SK-N-SH (cell line): ENCODE measurements around the gene PEX1. TPM values are rescaled to one million over a fixed set of nuclear protein-coding genes. Genes with fewer than 3 reads are reported as not detected.

Source experiments
- CTCF ChIA-PET: fragments of 300-600, 350-600 bp; formaldehyde crosslinking; extraction: SDS; loops from one replicate; lab custom pipeline; 2021; lab: Yijun Ruan, JAX
- POLR2A ChIA-PET: fragments of 350-600 bp; sonication (Branson Sonifier 250); formaldehyde crosslinking; extraction: SDS; loops from one replicate; lab custom pipeline; 2020; ENCODE audit warnings: antibody characterized with exemption, inconsistent platforms; lab: Yijun Ruan, JAX
- DNase-seq: peaks from one replicate; pipeline ENCODE4 v3.0.0; 2012
- H2AFZ ChIP-seq: fragments of 200-600 bp; sonication (generic); 2 replicates; pipeline ENCODE4 v1.8.1; 2016; ENCODE audit warnings: antibody characterized with exemption, mild to moderate bottlenecking, low read depth
- H3F3A ChIP-seq: fragments of 200-600 bp; sonication (generic); replicated peaks from 2 replicates; pipeline ENCODE3; 2016; ENCODE audit warnings: antibody characterized with exemption, mild to moderate bottlenecking; ENCODE audit not compliant: insufficient read depth
- H3K27ac ChIP-seq, 2 experiments: fragments of 200-500 bp in 1 of 2; fragments of 200-600 bp in 1 of 2; sonication (Bioruptor generic) in 1 of 2; sonication (generic), shearing (Covaris generic) in 1 of 2; 2 replicates each; pipeline versions ENCODE4 v1.5.1 to v1.6.1; 2014 to 2016; ENCODE audit warnings: low read depth in 2 of 2, inconsistent platforms in 1 of 2, low read length in 1 of 2, mild to moderate bottlenecking in 1 of 2, mixed read lengths in 1 of 2
- H3K27me3 ChIP-seq: fragments of 200-600 bp; sonication (generic), shearing (Covaris generic); 2 replicates; pipeline ENCODE4 v1.6.1; 2016; ENCODE audit warnings: mixed run types; ENCODE audit not compliant: insufficient read depth
- H3K36me3 ChIP-seq, 2 experiments: fragments of 200-500 bp in 1 of 2; fragments of 200-600 bp in 1 of 2; sonication (Bioruptor generic) in 1 of 2; sonication (generic) in 1 of 2; replicated peaks in 1 of 2; 2 replicates each; pipeline versions ENCODE3 to v1.5.1; 2014 to 2016; ENCODE audit warnings: low read length in 1 of 2, mild to moderate bottlenecking in 1 of 2; ENCODE audit not compliant: insufficient read depth in 2 of 2, control insufficient read depth in 1 of 2
- H3K4me1 ChIP-seq, 2 experiments: fragments of 200-500 bp in 1 of 2; fragments of 200-600 bp in 1 of 2; sonication (Bioruptor generic) in 1 of 2; sonication (generic), shearing (Covaris generic) in 1 of 2; 2 replicates each; pipeline versions ENCODE4 v1.5.1 to v1.6.1; 2014 to 2016; ENCODE audit warnings: low read depth in 1 of 2, low read length in 1 of 2, mixed run types in 1 of 2; ENCODE audit not compliant: insufficient read depth in 2 of 2, control insufficient read depth in 1 of 2
- H3K4me2 ChIP-seq: fragments of 200-600 bp; sonication (generic), shearing (Covaris generic); 2 replicates; pipeline ENCODE4 v1.6.1; 2017; ENCODE audit warnings: mixed run types
- H3K4me3 ChIP-seq, 2 experiments: fragments of 200-500 bp in 1 of 2; fragments of 200-600 bp in 1 of 2; sonication (Bioruptor generic) in 1 of 2; sonication (generic), shearing (Covaris generic) in 1 of 2; 2 replicates each; pipeline versions ENCODE4 v1.5.1 to v1.8.1; 2014 to 2016; ENCODE audit warnings: low read depth in 2 of 2, inconsistent platforms in 1 of 2, low read length in 1 of 2, mild to moderate bottlenecking in 1 of 2, mixed read lengths in 1 of 2, moderate library complexity in 1 of 2
- H3K79me2 ChIP-seq: fragments of 200-600 bp; sonication (generic); 2 replicates; pipeline ENCODE4 v1.8.1; 2017; ENCODE audit warnings: mild to moderate bottlenecking; ENCODE audit not compliant: insufficient read depth
- H3K9ac ChIP-seq: fragments of 200-600 bp; sonication (generic); 2 replicates; pipeline ENCODE4 v1.6.1; 2017; ENCODE audit warnings: mixed run types
- H3K9me2 ChIP-seq: fragments of 200-600 bp; sonication (generic); 2 replicates; pipeline ENCODE4 v1.6.1; 2017; ENCODE audit warnings: mixed run types
- H3K9me3 ChIP-seq: fragments of 200-600 bp; sonication (generic); 2 replicates; pipeline ENCODE4 v1.6.1; 2017; ENCODE audit warnings: mixed run types, mild to moderate bottlenecking, moderate library complexity
- H4K20me1 ChIP-seq: fragments of 200-600 bp; sonication (generic); 2 replicates; pipeline ENCODE4 v1.6.1; 2017; ENCODE audit warnings: mild to moderate bottlenecking, mixed run types; ENCODE audit not compliant: insufficient read depth
- GABPA ChIP-seq: IDR thresholded peaks from 2 replicates; pipeline ENCODE4 v1.4.0; 2012; ENCODE audit warnings: low read depth, mild to moderate bottlenecking
- MEF2A ChIP-seq: IDR thresholded peaks from 2 replicates; pipeline ENCODE4 v1.4.0; 2012; ENCODE audit warnings: low read depth, borderline replicate concordance
- MXI1 ChIP-seq: IDR thresholded peaks from 2 replicates; pipeline ENCODE4 v1.6.1; 2012; ENCODE audit warnings: mild to moderate bottlenecking, low read depth, low read length, improper control_type of control experiment
- NRF1 ChIP-seq: IDR thresholded peaks from 2 replicates; pipeline ENCODE4 v1.6.1; 2012; ENCODE audit warnings: low read depth, mild to moderate bottlenecking, low read length
- POLR2AphosphoS5 ChIP-seq: IDR thresholded peaks from 2 replicates; pipeline ENCODE4 v1.6.1; 2012; ENCODE audit warnings: low read depth, low read length
- RAD21 ChIP-seq: IDR thresholded peaks from 2 replicates; pipeline ENCODE4 v1.6.1; 2012; ENCODE audit warnings: mild to moderate bottlenecking, low read length
- RFX5 ChIP-seq: IDR thresholded peaks from 2 replicates; pipeline ENCODE4 v1.6.1; 2012; ENCODE audit warnings: mild to moderate bottlenecking, improper control_type of control experiment, low read length
- SIN3A ChIP-seq: IDR thresholded peaks from 2 replicates; pipeline ENCODE4 v1.6.1; 2012; ENCODE audit warnings: low read depth, mild to moderate bottlenecking, low read length, moderate library complexity, borderline replicate concordance
- TAF1 ChIP-seq: IDR thresholded peaks from 2 replicates; pipeline ENCODE4 v1.6.1; 2012; ENCODE audit warnings: low read depth, mild to moderate bottlenecking, low read length, moderate library complexity, borderline replicate concordance
- TCF12 ChIP-seq: IDR thresholded peaks from 2 replicates; pipeline ENCODE4 v1.4.0; 2012
- WGBS: methylation state at CpG from one replicate; pipeline ENCODE4 v1.1.6; 2017; ENCODE audit warnings: low lambda C conversion rate; 5-methylcytosine and 5-hydroxymethylcytosine counted together
- polyA plus RNA-seq, 3 experiments: library from polyadenylated mRNA; depleted of rRNA; stranded (reverse); fragments of >200 nt; gene quantifications; 2 replicates each; pipeline ENCODE4 v1.2.3, GENCODE V29; 2012
- TF ChIP-seq, protein P1 (sequence below): IDR thresholded peaks from 2 replicates; pipeline ENCODE4; 2012
- TF ChIP-seq, protein P2 (sequence below): fragments of 200-600 bp; sonication (generic); IDR thresholded peaks from 2 replicates; pipeline ENCODE4 v1.6.1; 2017; ENCODE audit warnings: antibody characterized with exemption, mild to moderate bottlenecking, moderate library complexity
- TF ChIP-seq, protein P3 (sequence below): IDR thresholded peaks from 2 replicates; pipeline ENCODE4 v1.4.0; 2012; ENCODE audit warnings: low read depth, borderline replicate concordance
- TF ChIP-seq, protein P4 (sequence below): IDR thresholded peaks from 2 replicates; pipeline ENCODE4 v1.4.0; 2012; ENCODE audit warnings: low read depth, borderline replicate concordance
- TF ChIP-seq, protein P5 (sequence below): fragments of 150-350 bp; IDR thresholded peaks from 2 replicates; pipeline ENCODE4 v1.6.1; 2016; ENCODE audit warnings: mild to moderate bottlenecking, low read depth, low read length

Gene PEX1
- polyA plus RNA-seq, 1 of the 3 experiments (the other 2 are of a cell fraction) = 16.0 TPM

DNA sequence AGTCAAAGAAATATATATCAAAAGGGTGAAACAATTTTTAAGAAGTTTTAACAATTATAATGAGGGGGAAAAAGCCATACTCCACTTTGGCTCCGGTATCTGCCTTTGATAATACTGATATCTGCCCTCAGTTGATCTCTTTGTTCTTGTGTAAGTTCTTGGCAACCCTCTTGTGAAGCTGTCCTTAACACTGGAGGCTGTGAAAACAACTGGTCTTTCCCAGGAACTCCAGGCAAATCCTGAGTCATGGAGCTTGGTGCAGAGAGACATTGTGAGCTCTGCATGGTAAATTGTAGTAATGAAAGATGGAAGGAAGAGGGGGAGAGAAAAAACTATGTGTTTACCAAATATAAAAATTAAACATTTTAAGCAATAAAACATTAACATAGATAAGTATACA lies 38.7 kb downstream of the PEX1 start (continued):
- TF ChIP-seq, protein P1, sequence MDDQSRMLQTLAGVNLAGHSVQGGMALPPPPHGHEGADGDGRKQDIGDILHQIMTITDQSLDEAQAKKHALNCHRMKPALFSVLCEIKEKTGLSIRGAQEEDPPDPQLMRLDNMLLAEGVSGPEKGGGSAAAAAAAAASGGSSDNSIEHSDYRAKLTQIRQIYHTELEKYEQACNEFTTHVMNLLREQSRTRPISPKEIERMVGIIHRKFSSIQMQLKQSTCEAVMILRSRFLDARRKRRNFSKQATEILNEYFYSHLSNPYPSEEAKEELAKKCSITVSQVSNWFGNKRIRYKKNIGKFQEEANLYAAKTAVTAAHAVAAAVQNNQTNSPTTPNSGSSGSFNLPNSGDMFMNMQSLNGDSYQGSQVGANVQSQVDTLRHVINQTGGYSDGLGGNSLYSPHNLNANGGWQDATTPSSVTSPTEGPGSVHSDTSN = no peak
- TF ChIP-seq, all 33 proteins: peak for 0

DNA sequence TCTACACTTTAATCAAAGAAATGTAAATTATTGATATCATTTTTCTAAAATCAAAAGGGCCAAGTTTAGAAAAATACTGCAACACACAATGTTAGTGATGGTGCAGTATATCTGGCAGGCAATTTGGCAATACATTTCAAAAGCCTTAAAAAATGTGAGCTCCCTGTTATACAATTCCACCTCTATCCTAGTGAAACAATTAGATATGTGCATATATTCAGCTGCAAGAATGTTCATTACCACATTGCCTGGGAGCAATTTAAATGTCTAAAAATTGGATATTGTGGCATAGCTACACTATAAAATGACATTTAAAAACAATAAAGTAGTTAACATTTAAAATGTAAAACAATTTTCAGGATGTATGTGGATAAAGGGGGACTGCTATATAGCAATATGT lies 40.5 kb downstream of the PEX1 start:
- peaks cover 66 to 72% of the 10 kb centered on the region in 2 experiments for H3K36me3 ChIP-seq
- no peak overlapping the region for H3K4me3 ChIP-seq
- H3K9me3 ChIP-seq = no peaks in the 10 kb centered on the region
- no peaks in the 10 kb centered on the region; the same call in 1 of the 2 replicates for H3K9me2 ChIP-seq
- no peak for TF ChIP-seq POLR2AphosphoS5
- TF ChIP-seq, protein P2, sequence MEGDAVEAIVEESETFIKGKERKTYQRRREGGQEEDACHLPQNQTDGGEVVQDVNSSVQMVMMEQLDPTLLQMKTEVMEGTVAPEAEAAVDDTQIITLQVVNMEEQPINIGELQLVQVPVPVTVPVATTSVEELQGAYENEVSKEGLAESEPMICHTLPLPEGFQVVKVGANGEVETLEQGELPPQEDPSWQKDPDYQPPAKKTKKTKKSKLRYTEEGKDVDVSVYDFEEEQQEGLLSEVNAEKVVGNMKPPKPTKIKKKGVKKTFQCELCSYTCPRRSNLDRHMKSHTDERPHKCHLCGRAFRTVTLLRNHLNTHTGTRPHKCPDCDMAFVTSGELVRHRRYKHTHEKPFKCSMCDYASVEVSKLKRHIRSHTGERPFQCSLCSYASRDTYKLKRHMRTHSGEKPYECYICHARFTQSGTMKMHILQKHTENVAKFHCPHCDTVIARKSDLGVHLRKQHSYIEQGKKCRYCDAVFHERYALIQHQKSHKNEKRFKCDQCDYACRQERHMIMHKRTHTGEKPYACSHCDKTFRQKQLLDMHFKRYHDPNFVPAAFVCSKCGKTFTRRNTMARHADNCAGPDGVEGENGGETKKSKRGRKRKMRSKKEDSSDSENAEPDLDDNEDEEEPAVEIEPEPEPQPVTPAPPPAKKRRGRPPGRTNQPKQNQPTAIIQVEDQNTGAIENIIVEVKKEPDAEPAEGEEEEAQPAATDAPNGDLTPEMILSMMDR = no peak
- no peaks in the 10 kb centered on the region for H4K20me1 ChIP-seq
- DNase-seq = no peak
- H3K27me3 ChIP-seq = no peaks in the 10 kb centered on the region
- ChIA-PET CTCF (interaction anchor here (0.5 to 1.8 kb wide), 4 partner anchors 27 to 1947 kb away, joined by 3 to 6 read pairs (median 5); partner anchors contain the start of genes GATAD1, PEX1 and RBM48), POLR2A (no interaction called here)
- no peak overlapping the region for H3K9ac ChIP-seq
- no peaks in the 10 kb centered on the region for H3K79me2 ChIP-seq
- no peak overlapping the region for H2AFZ ChIP-seq
- H3K27ac ChIP-seq = no peak overlapping the region
- no peak overlapping the region for H3K4me2 ChIP-seq
- H3K4me1 ChIP-seq = no peaks in the 10 kb centered on the region
- peaks cover 10% of the 10 kb centered on the region for H3F3A ChIP-seq

DNA sequence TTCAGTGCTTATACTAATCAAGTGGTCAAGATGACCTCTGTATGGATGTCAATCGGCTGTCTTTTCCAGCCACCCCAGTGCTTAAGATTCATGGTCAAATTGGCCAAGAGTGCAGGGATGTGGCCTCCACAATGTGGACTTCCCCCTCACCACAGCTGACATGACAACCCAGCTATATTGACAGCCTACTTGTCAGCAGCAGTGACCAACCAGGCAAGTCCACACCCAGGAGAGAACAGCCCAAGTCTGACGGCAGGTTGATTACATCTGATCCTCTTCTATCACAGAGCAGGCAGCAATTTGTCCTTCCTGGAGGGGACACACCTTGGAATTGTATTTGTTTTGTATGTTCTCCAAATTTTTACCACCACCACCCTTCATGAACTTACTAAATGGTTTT lies 42.3 kb downstream of the PEX1 start:
- POLR2A ChIA-PET = no interaction called here
- TF ChIP-seq TAF1 (no peak), RAD21 (no peak), SIN3A (no peak), MEF2A (no peak), NRF1 (no peak), TCF12 (no peak), GABPA (no peak), MXI1 (no peak), RFX5 (no peak)
- TF ChIP-seq, protein P2 = no peak
- TF ChIP-seq, protein P3, sequence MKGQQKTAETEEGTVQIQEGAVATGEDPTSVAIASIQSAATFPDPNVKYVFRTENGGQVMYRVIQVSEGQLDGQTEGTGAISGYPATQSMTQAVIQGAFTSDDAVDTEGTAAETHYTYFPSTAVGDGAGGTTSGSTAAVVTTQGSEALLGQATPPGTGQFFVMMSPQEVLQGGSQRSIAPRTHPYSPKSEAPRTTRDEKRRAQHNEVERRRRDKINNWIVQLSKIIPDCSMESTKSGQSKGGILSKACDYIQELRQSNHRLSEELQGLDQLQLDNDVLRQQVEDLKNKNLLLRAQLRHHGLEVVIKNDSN = no peak
- TF ChIP-seq, protein P4, sequence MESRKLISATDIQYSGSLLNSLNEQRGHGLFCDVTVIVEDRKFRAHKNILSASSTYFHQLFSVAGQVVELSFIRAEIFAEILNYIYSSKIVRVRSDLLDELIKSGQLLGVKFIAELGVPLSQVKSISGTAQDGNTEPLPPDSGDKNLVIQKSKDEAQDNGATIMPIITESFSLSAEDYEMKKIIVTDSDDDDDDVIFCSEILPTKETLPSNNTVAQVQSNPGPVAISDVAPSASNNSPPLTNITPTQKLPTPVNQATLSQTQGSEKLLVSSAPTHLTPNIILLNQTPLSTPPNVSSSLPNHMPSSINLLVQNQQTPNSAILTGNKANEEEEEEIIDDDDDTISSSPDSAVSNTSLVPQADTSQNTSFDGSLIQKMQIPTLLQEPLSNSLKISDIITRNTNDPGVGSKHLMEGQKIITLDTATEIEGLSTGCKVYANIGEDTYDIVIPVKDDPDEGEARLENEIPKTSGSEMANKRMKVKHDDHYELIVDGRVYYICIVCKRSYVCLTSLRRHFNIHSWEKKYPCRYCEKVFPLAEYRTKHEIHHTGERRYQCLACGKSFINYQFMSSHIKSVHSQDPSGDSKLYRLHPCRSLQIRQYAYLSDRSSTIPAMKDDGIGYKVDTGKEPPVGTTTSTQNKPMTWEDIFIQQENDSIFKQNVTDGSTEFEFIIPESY = no peak
- TF ChIP-seq, protein P5, sequence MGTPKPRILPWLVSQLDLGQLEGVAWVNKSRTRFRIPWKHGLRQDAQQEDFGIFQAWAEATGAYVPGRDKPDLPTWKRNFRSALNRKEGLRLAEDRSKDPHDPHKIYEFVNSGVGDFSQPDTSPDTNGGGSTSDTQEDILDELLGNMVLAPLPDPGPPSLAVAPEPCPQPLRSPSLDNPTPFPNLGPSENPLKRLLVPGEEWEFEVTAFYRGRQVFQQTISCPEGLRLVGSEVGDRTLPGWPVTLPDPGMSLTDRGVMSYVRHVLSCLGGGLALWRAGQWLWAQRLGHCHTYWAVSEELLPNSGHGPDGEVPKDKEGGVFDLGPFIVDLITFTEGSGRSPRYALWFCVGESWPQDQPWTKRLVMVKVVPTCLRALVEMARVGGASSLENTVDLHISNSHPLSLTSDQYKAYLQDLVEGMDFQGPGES = no peak

More for the DNA sequence above, 42.3 kb downstream of the PEX1 start:
- Histone ChIP-seq H3K9me3 (no peaks in the 10 kb centered on the region), H3K4me2 (no peak overlapping the region), H3K9ac (no peak overlapping the region), H3F3A (peaks cover 6% of the 10 kb centered on the region), H3K9me2 (no peaks in the 10 kb centered on the region; the same call in 1 of the 2 replicates), H3K27ac (no peak overlapping the region; a peak in 1 of 4 replicates), H3K27me3 (no peaks in the 10 kb centered on the region), H3K79me2 (no peaks in the 10 kb centered on the region), H4K20me1 (no peaks in the 10 kb centered on the region), H3K4me3 (no peak overlapping the region), H3K4me1 (no peaks in the 10 kb centered on the region), H2AFZ (no peak overlapping the region), H3K36me3 (peaks cover 47 to 53% of the 10 kb centered on the region in 2 experiments)
- 92% methylated on average over 2 of the region's 2 CpGs for WGBS
- CTCF ChIA-PET = interaction anchor here (0.9 kb wide), 1 partner anchor 12 kb away, joined by 3 read pairs; no protein-coding TSS in a partner anchor
- no peak for DNase-seq
